Measurements from ENCODE around the gene SEPTIN11. TPM values are rescaled to one million over a fixed set of nuclear protein-coding genes. Genes with fewer than 3 reads are reported as not detected.

The SEPTIN11 gene
- total RNA-seq = 80.4 and 84.1 TPM in 2 replicates
- long read RNA-seq, full-length matches to known transcripts = 40 of 96 reads
- long read RNA-seq, partial matches to known transcripts = 11 of 96 reads
- long read RNA-seq, other reads (novel, unspliced or antisense) = 45 of 96 reads

DNA sequence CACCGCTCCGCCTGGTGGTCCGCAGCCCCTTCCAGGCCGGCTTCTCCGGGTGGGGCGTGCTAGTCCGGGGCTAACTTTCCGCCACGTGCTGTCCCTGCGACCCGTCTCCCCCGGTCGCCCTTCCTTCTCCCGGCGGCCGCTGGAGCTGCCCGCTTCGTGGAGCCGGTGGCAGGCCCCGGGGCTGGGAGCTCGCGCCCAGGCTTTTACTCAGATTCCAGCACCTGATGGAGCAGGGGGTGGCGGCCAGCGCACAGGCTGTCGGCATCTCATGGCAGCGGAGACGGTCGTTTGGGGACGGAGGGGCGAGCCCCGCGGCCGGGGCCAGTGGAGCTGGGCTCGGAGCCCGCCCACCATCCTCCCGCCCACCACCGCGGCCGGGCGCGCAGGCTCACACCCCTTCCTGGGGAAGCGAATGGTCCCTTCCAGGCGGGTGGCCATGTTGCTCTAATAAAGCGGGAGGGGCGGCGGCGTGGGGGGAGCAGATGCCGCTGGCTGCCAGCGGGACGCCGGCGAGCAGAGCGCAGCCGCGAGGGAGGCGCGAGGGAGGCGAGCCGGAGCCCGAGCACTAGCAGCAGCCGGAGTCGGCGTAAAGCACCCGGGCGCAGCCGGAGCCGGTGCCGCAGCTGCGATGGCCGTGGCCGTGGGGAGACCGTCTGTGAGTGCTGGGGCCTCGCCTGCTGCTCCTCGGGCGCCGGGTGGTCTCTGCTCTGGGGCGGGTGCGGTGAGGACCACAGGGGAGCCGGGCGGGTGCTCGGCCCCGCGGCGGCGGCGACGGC lies at the start of gene SEPTIN11:
Gene SEPTIN11 (plus strand): TSS at position 477 of the 776 bp plus-strand sequence. CDS start 152 bp downstream, at position 629.
- Mint-ChIP-seq H3K4me1 (ENCODE audit: low read depth) (peaks cover 18% of the 10 kb centered on the region), H3K27me3 (no peaks in the 10 kb centered on the region), H3K4me3 (ENCODE audit: low read depth) (peak within 1 kb of the TSS; percentile 91), H3K36me3 (ENCODE audit: insufficient read depth) (peaks cover 2% of the 10 kb centered on the region), H3K9me3 (ENCODE audit: low read depth) (no peaks in the 10 kb centered on the region), H3K27ac (peak within 1 kb of the TSS; percentile 96)
- no peak for TF ChIP-seq CTCF (IDR thresholded peaks at IDR 0.05; ENCODE audit: unreplicated experiment)
- DNase-seq (ENCODE audit: low spot score, unreplicated experiment) = peak; percentile 91

DNA sequence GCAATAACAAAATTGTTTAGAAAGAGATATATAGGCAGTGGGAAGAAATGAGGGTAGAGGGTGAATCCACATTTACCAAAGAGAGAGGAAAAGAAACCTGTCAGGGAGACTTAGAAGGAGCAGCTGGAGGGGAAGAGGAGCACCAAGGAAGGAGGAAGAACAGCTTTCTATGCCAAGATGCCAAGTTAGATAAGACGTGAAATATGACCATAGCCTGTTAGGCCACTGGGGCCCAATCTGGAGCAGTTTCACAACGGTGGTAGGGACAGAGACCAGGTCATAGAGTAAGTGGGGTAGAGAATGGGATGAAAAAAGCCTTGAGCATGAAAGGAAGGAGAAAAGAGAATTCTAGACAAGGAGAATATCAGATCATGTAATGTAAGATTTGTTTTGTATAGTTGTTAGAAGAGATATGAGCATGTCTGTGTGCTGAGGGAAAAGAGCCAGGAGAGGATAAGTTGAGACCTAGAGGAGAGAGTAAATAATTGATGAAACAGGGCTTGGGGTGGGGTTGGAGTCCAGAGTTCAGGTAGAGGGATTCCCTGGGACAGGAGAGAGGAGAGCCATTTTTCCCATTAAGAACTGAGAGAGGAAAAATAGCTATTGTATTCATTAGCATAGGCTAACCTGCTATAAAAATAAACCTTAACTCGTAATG lies 47.2 kb upstream of the SEPTIN11 start:
- TF ChIP-seq CTCF (IDR thresholded peaks at IDR 0.05; ENCODE audit: unreplicated experiment) = no peak
- H3K4me3 Mint-ChIP-seq (ENCODE audit: low read depth) = no peak overlapping the region
- H3K9me3 Mint-ChIP-seq (ENCODE audit: low read depth) = no peaks in the 10 kb centered on the region
- DNase-seq (ENCODE audit: low spot score, unreplicated experiment) = no peak
- peaks cover 7% of the 10 kb centered on the region for H3K27me3 Mint-ChIP-seq
- H3K27ac Mint-ChIP-seq = no peak overlapping the region
- peaks cover 9% of the 10 kb centered on the region for H3K4me1 Mint-ChIP-seq (ENCODE audit: low read depth)
- peaks cover 2% of the 10 kb centered on the region for H3K36me3 Mint-ChIP-seq (ENCODE audit: insufficient read depth)

DNA sequence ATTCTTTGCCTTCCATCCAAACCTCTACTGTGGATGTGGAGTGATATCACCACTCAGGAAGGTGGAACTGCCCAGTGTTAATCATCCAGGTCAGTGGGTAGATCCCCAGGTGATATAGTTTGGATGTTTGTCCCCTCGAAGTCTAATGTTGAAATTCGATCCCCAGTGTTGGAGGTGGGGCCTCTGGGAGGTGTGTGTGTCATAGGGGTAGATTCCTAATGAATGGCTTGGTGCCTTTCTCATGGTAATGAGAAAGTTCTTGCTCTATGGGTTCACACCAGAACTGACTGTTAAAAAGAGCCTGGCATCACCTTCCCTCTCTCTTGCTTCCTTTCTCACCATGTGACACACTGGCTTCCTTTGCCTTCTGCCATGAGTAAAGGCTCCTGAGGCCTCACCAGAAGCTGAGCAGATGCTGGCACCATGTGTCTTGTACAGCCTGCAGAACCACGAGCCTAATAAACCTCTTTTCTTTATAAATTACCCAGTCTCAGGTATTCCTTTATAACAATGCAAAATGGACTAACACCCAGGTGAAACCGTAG lies 44.8 kb upstream of the SEPTIN11 start:
- Mint-ChIP-seq H3K36me3 (ENCODE audit: insufficient read depth) (peaks cover 2% of the 10 kb centered on the region), H3K9me3 (ENCODE audit: low read depth) (no peaks in the 10 kb centered on the region), H3K4me1 (ENCODE audit: low read depth) (no peaks in the 10 kb centered on the region), H3K27me3 (no peaks in the 10 kb centered on the region), H3K27ac (no peak overlapping the region), H3K4me3 (ENCODE audit: low read depth) (no peak overlapping the region)
- no peak for TF ChIP-seq CTCF (IDR thresholded peaks at IDR 0.05; ENCODE audit: unreplicated experiment)
- DNase-seq (ENCODE audit: low spot score, unreplicated experiment) = no peak

- Mint-ChIP-seq H3K9me3 (ENCODE audit: low read depth) (no peaks in the 10 kb centered on the region), H3K27ac (no peak overlapping the region), H3K4me3 (ENCODE audit: low read depth) (no peak overlapping the region), H3K27me3 (no peaks in the 10 kb centered on the region), H3K4me1 (ENCODE audit: low read depth) (no peaks in the 10 kb centered on the region), H3K36me3 (ENCODE audit: insufficient read depth) (peaks cover 2% of the 10 kb centered on the region)
- TF ChIP-seq CTCF (IDR thresholded peaks at IDR 0.05; ENCODE audit: unreplicated experiment) = no peak
- no peak for DNase-seq (ENCODE audit: low spot score, unreplicated experiment)
Measured at GRCh38 chr4:76905521-76905920, 44.0 kb upstream of the SEPTIN11 start.

GRCh38 chr4:76909711-76910110 lies 39.8 kb upstream of the SEPTIN11 start:
- no peaks in the 10 kb centered on the region for H3K4me1 Mint-ChIP-seq (ENCODE audit: low read depth)
- no peaks in the 10 kb centered on the region for H3K27me3 Mint-ChIP-seq
- no peak for TF ChIP-seq CTCF (IDR thresholded peaks at IDR 0.05; ENCODE audit: unreplicated experiment)
- H3K4me3 Mint-ChIP-seq (ENCODE audit: low read depth) = no peak overlapping the region
- peaks cover 2% of the 10 kb centered on the region for H3K36me3 Mint-ChIP-seq (ENCODE audit: insufficient read depth)
- no peak for DNase-seq (ENCODE audit: low spot score, unreplicated experiment)
- H3K9me3 Mint-ChIP-seq (ENCODE audit: low read depth) = no peaks in the 10 kb centered on the region
- H3K27ac Mint-ChIP-seq = no peak overlapping the region

Data from progenitor cell of endocrine pancreas (in vitro differentiated cells).